DMS79 treated with DMSO at 0.1 percent for 48 hours (cell line): Measurements from ENCODE around the gene THSD7B.
"Not testable (repeated sequence)": the region's sequence is repeated elsewhere in the genome, so short reads cannot be mapped to it uniquely, and the experiment has no call there.

ENCODE experiments used
- DNase-seq: peaks from one replicate; lab custom pipeline; 2025; lab: John Stamatoyannopoulos, UW

THSD7B gene

DNA sequence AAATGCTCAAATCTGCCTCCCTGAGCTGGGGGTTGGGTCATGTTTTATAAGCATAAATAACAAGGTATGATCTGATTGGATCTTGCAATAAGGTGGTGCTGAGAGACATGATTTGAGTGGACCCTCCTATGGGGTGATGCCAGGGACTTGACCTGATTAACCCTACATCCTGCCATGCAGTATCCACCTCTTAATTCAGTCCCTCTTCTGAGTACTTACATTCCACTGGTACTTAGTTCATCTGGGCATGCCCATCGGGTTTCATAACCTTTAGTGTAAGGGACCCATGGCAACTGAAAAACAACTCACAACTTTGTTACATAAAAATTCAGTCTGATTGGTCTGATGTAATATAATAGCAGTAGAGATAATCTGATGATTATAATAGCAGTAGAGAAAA lies 801.0 kb downstream of the THSD7B start:
- no peak for DNase-seq

DNA sequence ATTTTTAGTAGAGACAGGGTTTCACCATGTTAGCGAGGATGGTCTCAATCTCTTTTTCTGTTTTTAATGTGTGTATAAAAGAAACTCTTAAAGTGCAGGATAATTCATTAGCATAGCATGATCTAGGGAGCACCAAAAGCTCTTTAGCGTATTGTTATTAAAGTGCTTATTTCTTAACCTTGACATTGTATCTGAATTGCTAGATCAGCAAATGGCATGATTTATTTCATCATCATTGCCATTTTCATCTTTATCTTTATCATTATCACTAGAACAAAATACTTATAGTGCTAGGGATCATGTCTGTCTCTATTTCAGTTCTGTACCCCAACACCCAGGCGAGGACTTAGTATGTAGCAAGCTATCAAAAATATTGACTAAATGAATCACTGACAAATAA lies 805.1 kb downstream of the THSD7B start:
- DNase-seq, result no peak

DNA sequence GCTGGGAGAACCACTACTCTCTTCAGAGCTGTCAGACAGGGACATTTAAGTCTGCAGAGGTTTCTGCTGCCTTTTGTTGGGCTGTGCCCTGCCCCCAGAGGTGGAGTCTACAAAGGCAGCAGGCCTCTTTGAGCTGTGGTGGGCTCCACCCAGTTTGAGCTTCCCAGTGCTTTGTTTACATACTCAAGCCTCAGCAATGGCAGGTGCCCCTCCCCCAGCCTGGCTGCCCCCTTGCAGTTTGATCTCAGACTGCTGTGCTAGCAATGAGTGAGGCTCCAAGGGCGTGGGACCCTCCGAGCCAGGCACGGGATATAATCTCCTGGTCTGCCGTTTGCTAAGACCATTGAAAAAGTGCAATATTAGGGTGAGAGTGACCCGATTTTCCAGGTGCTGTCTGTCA lies 822.5 kb downstream of the THSD7B start:
- not testable (repeated sequence) for DNase-seq

DNA sequence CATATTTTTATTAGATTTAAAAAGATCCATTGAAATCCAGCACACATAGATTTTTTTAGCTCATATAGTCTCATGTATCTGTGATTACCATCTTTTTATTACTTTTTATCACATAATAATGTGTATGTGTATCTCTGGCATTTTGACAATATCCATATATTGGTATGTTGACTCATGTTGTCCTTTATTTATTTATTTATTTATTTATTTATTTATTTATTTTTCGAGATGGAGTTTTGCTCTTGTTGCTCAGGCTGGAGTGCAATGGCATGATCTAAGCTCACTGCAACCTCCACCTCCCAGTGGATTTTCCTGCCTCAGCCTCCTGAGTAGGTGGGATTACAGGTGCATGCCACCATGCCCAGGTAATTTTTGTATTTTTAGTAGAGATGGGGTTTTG lies 823.2 kb downstream of the THSD7B start:
- not testable (repeated sequence) for DNase-seq

DNA sequence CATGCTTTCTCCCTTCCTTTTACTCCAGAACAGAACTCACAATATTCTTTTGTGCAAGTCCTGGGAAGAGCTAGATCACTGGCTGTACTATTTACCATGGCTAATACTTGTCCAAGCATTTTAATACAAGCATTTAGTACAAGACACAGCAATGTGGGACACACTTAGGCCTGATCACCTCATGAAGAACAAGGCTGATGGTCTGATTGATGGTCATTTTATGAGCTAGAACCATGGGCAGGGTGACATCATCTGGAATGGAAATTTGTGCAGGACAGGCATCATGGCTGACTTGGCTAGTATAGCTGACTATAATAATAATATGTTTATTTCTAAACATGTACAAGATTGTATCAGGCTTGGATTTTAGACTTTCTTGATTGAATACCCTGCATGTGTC lies 824.8 kb downstream of the THSD7B start:
- DNase-seq, result no peak

DNA sequence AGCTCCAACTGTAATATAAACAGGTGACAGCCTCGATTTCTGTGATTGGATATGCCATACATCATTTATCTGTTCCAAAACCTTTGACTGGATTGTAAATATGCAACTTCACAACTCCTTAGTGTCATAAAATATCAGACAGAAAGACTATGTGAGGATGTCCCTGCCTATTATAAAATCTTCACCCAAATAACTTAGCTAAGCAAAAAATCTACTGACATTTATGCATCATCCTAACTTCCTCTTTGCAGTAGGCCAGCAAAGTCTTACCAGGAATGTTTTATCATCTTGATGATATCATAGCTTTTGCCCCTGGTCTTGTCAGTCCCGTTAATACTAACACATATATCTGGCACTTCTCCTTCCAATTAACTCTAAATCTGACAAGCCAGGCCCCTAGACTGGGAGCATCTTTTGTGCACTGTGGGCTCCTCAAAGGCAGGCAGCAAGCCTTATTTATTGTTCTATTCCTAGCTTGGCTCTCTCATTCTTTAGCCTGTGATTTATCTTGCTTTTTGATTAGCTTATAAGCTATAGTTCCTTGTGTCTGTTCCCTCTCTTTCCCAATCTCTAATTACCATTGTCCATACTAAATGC lies 842.5 kb downstream of the THSD7B start:
- DNase-seq, result no peak

DNA sequence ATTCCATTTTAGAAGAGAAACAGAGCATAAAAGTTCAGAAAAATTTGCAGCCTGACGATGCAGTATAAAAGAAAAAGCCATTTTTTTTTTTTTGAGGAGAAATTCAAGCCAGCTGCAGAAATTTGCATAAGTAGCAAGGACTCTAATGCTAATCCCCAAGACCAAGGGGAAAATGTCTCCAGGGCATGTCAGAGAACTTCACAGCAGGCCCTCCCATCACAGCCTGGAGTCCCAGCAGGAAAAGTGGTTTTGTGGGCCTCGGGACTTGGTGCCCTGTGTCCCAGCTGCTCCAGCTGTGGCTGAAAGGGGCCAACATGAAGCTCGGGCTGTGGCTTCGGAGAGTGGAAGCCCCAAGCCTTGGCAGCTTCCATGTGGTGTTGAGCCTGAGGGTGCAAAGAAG lies 873.6 kb downstream of the THSD7B start:
- no peak for DNase-seq

DNA sequence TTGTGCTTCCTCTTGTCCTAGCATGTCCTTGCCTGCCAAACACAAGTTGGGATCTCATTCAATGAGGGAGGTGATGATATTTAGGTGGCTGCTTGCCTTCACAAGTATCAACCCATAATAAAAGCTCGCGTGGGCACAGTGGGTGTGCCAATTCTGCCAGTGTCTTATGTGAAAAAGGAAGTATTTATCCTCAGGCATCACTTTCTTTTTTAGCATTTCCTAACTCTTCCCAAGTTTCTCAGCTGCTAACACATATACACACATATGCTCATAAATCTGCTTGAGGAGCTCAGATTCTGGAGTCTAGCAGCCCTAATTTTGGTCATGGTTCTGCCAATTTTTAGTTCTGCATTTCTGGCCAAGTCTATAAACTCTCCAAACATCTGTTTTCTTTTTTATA lies 879.4 kb downstream of the THSD7B start:
- no peak for DNase-seq

DNA sequence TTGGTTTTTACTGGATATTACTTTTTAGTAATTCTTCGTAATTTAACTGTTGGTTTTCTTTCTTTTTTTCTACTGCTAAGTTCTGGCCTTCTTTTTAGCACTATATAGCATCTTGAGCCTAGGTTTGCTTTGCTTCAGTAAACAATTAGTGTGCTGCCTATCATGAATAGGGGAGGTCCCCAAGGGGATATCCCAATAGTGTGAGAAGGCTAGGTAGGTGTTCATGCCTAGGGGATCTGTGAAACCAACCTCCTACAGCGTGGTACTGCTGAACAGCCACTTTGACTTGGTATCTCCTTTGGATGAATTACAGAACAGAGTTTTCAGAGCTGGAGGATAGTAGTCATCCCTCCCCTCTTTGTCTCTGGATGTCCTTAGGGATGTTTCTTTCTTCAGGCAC lies 888.7 kb downstream of the THSD7B start:
- no peak for DNase-seq

DNA sequence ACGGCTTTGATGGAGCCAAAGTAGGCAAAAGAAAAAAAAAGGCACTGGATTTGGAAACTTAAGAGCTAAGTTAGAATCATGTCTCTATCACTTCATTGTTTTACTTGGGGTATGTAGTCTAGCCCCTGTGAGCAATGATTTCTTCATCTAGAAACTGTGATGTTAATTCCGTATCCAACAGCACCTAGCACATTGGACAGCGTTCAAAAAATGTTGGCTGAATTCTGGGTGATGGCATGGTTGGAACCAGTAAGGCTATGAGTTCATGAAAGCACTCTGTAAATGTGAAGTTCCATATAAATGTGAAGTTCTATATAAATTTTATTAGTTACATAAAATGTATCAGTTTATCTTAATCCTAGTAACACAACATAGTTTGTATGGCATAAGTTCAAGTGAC lies 890.5 kb downstream of the THSD7B start:
- no peak for DNase-seq

DNA sequence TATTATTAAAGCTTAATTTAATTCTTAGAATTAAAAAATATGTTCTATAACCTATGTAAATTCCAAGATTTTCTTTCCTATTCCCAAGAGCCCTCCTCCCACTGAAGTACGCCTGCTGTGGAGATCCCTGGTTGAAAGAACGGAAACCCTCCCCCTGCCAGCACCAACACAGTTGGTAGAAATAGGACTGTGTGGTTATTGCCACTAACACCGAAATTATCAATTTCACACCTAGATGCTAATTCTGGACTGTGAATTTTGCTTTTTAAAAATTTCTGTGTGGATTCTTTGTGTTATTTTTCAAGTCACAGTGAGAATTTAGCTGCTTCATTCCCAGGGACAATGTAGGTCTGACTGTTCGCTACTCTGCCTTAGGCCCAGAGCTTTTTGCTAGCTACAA lies 893.1 kb downstream of the THSD7B start:
- DNase-seq, result no peak

DNA sequence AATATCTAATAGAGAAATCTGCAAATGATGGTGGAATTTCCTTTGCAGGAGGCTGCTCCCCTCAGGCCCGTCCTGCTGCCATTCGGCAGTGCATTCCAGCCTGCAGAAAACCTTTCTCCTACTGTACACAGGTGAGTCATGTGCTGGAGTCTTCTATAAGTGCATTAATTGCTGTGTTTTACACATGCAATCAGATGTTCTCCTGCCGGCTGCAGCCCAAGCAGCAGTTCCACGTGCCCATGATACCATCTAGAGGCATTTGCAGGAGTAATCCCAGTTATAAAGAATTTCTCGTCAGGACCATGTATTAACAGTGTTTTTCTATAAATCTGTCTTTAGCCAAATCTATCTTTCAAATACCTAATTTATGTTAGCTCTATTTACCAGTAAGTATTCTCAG lies 894.3 kb downstream of the THSD7B start:
- DNase-seq, result peak; percentile 52

DNA sequence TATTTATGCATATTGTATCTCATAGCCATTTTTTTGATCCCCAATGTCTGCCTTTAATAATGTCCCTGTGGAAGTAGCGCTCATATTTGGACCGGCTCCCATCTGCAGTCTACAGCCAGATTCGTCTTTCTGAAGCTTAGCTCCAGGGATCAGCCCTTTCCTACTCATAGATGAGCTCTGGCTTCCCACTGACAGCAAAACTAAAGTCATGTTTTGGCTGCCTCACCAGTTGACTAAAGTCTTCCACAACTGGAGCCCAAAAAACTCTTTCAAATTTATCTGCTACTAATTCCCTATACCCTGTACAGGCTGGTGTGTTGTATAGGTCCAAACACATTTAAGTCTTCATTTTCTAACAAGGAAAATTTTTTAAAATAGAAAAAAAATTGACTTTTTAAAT lies 904.8 kb downstream of the THSD7B start:
- DNase-seq, result no peak

DNA sequence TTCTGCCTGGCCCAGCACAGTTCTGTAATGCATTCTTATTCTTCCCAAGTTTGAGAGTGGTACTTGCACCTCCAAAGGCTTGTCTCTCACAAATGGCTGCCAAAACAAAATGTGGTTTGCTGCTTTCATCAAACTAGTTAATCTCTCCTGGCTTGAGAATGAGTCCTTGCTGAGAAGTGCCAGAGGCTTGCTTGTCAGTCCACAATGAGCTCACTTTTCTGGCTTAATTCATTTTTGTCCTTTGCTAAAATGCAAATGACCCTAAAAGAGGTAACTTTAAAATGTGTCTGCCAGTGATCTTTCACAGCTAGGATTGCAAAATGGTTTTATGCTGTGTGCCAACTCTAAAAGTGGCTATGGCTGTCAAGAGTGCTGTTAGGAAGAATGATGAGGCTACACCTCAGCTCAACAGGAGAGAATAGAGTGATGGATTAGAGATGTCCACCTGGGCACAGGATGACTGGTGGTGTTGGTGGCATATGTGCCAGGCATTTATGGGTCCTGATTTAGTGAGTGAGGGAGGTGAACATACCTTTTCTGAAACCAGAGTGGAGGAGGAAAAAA lies 907.7 kb downstream of the THSD7B start:
- no peak for DNase-seq

DNA sequence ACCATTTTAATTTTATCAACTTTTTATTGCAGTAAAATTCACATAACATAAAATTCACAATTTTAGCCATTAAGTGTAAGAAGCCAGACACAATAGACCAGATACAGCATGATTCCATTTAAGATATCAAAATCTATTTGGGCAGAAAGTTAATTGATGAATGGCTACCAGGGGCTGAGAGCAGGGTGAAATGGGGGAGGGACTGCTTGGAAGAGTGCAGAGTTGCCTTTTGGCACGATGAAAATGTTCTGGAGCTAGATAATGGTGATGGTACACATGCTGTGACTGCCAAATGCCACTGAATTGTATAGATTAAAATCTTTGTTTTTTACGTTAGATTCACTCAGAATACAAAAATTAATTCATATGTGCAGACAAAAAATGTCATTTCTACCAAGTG lies 909.6 kb downstream of the THSD7B start:
- DNase-seq, result no peak

DNA sequence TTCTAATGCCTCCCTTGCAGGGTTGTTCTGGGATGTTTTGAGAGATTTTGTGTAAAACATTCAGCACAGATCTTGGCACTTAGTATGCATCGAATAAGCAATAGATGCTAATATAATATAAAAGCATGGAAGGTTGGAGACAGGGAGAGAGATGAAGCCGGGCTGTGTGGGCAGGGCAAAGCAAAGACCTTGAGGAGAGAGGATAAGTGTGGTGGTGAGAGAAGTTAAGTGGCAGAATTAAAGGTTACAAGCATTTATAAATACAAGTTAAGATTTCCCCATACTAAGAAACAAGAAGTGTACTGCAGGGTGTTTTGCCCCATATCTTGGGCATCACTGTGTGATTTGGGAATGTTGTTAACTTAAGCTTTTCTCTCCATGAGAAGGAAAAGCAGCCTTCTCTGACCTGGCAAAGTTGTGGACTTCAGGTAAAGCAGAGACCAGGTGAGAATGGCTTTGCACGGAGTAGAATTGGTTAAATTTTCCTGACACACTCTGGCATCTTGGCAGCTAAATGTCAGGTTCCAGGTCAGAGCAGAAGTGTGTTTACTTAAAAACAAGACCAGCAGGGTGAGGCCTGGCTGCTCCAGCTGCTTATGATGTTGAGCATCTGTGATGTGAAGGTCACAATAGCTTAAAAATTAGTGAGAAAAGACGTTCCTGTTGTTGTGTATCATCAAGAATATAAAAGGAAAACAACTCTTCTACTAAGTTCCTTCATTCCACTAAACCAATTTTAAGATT lies 910.4 kb downstream of the THSD7B start:
- peak; percentile 74 for DNase-seq

DNA sequence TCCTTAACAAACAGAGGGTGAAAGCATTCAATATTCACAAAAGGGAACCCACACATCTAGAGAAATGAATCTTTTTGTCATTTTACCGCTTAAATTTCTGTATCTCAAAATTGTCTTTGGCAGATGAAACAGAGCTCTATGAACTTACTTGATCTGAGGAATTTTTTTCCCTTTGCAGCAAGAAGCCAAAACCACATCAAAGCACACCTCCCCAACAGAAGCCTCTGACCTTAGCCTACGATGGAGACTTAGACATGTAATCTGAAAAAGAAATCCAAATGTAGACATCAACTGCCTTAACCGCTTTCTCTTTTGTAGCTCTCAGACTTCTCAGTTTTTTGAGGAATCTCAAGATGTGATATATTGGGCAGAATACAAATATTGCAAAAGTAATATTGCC lies 911.0 kb downstream of the THSD7B start:
- DNase-seq, result peak; percentile 52

DNA sequence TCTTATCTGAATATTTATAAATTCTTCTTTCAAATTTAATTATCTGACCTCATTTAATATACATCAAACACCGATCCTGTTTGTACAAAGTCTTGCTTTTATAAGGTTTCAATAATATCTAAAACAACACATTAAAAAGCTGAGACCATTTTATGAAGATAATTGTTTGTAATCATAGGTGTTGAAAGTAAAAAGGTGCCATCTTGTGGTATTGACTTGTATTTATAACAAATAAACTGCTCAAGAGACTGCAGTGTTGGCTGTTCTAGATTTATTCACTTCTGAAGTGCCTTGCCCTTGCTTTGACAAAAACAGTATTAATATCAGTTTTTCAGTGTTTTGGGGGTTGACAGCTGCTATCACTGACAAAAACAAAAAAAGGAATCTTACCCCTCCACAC lies 912.1 kb downstream of the THSD7B start:
- peak; percentile 15 for DNase-seq

DNA sequence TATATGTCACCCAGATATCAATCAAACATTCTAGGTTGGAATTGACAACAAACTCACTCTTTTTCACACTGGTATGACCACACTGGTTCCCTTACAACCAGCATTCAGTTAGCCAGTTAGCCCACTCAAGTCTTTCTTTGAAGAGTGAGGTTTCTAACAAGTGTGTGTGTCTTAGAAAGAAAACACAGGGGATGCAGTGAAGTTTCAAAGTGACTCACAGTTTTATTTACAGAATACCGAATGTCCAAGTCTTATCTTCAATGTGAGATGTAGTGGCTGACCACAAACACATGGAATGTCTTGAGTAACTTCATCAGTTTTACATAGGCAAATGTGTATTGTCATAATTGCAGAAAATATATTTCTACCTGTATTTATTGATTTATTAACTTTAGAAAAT lies 924.2 kb downstream of the THSD7B start:
- DNase-seq, result no peak

DNA sequence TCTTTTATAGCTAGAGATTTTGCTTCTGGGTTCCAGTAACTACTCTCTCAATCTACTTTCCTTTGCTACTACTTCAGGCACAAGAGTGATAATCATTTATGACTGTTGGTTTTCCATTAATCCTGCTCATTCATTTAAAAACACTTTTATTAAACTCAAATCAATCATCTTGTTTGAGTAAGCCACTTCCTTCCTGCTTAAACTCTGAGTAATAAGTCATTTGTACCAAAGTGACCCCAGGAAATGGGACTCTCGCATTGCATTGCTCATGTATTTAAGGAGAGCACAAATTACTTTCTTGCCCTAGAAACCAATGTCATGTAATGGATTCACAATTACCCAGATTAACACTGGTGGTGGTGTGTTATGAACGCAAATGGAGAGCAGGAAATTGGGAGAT lies 928.2 kb downstream of the THSD7B start:
- DNase-seq, result no peak

DNA sequence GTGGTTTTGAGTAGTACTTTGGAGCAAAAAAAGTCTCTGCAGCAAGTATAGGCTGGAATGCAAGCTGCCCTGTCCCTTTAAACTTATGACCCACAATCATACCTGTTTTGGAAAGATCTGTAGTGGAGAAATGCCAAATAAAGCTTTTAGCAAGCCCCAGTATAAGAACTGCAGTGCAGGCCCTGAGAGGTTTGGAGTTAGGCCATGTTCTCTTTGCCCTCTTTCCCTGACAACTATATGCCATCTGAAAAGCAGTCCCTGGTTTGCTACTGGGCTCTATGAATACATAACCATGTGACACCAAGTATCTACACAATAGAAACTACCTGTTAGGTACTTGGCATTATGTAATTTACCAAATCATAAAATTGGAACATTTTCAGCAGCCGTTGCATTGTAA lies 931.6 kb downstream of the THSD7B start:
- no peak for DNase-seq

DNA sequence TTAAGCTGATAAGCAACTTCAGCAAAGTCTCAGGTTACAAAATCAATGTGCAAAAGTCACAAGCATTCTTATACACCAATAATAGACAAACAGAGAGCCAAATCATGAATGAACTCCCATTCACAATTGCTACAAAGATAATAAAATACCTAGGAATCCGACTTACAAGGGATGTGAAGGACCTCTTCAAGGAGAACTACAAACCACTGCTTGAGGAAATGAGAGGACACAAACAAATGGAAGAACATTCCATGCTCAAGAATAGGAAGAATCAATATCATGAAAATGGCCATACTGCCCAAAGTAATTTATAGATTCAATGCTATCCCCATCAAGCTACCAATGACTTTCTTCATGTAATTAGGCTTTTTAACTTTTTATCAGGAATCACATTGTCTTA lies 934.9 kb downstream of the THSD7B start:
- DNase-seq, result not testable (repeated sequence)

DNA sequence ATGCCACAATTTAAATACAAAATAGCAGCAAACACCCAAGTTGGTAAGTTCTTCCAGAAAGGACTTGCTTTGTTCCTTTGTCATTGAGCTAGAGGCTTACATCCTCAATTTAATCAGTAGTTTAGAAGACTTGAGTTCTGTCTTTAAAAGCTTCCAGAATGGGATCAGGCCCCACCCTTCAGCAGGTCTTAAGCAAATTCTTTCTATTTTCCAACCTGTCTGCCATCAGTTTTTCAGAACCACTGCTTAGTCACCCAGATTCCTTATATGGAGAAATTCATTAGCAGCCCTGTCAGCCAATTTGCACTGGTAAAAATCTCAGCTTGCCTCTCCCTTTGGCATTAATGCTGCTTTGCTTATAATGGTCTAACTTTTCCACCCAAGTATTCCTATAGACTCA lies 935.3 kb downstream of the THSD7B start:
- no peak for DNase-seq

DNA sequence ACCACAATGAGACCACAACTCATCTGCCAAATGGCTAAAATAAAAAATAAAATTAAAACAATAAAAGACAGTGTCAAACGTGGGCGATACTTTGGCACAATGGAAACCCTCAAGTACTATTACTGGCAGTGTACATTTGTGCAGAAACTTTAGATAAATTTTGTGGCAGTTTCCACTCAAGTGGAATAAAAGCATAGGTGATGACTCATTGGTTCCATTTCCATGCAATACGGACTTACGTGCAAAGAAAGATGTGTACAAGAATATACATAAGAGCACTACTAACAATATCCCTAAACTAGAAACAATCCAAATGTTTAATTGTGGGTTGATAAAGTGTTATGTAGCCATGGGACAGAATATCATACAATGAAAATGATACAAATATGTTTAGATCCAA lies 940.0 kb downstream of the THSD7B start:
- no peak for DNase-seq
